ENCODE measurements around the gene KIF27. TPM values are rescaled to one million over a fixed set of nuclear protein-coding genes. Genes with fewer than 3 reads are reported as not detected.
"Not testable (repeated sequence)": the region's sequence is repeated elsewhere in the genome, so short reads cannot be mapped to it uniquely, and the experiment has no call there.

KIF27 gene
- total RNA-seq, 1 donor from 2014 or later, result 4.1 TPM

DNA sequence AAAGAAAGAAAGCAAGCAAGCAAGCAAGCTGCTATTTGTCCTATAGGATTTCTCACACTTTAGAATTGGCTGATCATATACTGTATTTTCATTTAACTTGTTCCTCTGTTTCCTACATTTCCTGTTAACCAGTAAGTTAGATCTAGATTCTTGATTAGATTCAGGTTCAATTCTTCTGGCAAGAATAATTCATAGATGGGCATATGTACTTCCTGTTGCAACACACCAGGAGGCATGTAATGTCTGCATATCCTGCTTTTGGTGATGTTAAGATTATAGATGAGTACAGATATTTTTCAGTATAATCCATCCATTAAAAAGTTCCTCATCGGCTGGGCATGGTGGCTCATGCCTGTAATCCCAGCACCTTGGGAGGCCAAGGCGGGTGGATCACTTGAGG lies 10.8 kb upstream of the KIF27 start:
- no peak for DNase-seq
- H3K27me3 ChIP-seq (ENCODE audit: low read depth), result no peaks in the 10 kb centered on the region
- no peaks in the 10 kb centered on the region for H3K9me3 ChIP-seq (replicated peaks)
- TF ChIP-seq, protein P1, sequence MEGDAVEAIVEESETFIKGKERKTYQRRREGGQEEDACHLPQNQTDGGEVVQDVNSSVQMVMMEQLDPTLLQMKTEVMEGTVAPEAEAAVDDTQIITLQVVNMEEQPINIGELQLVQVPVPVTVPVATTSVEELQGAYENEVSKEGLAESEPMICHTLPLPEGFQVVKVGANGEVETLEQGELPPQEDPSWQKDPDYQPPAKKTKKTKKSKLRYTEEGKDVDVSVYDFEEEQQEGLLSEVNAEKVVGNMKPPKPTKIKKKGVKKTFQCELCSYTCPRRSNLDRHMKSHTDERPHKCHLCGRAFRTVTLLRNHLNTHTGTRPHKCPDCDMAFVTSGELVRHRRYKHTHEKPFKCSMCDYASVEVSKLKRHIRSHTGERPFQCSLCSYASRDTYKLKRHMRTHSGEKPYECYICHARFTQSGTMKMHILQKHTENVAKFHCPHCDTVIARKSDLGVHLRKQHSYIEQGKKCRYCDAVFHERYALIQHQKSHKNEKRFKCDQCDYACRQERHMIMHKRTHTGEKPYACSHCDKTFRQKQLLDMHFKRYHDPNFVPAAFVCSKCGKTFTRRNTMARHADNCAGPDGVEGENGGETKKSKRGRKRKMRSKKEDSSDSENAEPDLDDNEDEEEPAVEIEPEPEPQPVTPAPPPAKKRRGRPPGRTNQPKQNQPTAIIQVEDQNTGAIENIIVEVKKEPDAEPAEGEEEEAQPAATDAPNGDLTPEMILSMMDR (IDR thresholded peaks at IDR 0.05; ENCODE audit: borderline replicate concordance), result no peak
- intact Hi-C loops (cut with micrococcal nuclease), result no loop called here
- H3K4me3 ChIP-seq, result no peak overlapping the region
- no peak overlapping the region for H3K27ac ChIP-seq (replicated peaks)
- no peaks in the 10 kb centered on the region for H3K36me3 ChIP-seq
- H3K4me1 ChIP-seq, result peaks cover 21% of the 10 kb centered on the region

DNA sequence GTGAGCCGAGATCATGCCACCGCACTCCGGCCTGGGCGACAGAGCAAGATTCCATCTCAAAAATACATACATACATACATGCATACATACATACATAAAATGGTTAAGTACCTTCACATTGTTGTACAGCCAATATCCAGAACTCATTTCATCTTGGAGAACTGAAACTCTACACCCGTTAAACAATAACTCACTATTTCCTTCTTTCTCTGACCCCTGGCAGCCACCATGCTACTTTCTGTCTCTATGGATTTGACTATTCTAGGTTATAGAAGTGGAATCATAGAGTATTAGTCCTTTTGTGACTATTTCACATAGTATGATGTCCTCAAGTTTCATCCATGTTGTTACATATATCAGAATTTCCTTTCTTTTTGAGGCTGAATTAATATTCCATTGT lies 9.6 kb upstream of the KIF27 start:
- no peak for DNase-seq
- H3K4me3 ChIP-seq, result no peak overlapping the region
- TF ChIP-seq, protein P1 (IDR thresholded peaks at IDR 0.05; ENCODE audit: borderline replicate concordance), result no peak
- intact Hi-C loops (cut with micrococcal nuclease), result no loop called here
- no peaks in the 10 kb centered on the region for H3K27me3 ChIP-seq (ENCODE audit: low read depth)
- H3K9me3 ChIP-seq (replicated peaks), result no peaks in the 10 kb centered on the region
- no peak overlapping the region for H3K27ac ChIP-seq (replicated peaks)
- H3K36me3 ChIP-seq, result no peaks in the 10 kb centered on the region
- H3K4me1 ChIP-seq, result peaks cover 21% of the 10 kb centered on the region

DNA sequence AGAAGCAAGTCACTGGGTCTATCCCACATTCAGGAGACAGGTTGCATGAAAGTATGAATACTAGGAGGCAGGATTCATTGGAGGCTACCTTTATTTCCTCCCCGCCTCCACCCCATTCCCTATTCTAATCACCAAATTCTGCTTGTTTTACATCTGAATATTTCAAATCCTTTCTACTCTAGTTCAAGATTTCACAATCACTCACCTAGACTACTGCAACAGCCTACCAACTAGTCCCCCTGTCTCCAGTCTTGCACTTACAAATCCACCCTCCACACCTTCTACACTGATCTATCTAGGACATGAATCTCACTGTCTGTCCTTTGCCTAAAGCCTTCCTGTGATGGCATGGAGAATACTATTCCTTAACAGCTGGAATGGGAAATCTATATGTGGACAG lies 6.4 kb upstream of the KIF27 start:
- Histone ChIP-seq H3K36me3 (no peaks in the 10 kb centered on the region), H3K27ac (replicated peaks) (no peak overlapping the region), H3K4me3 (no peak overlapping the region), H3K4me1 (no peaks in the 10 kb centered on the region), H3K27me3 (ENCODE audit: low read depth) (no peaks in the 10 kb centered on the region), H3K9me3 (replicated peaks) (no peaks in the 10 kb centered on the region)
- no peak for DNase-seq
- TF ChIP-seq, protein P1 (IDR thresholded peaks at IDR 0.05; ENCODE audit: borderline replicate concordance), result no peak
- intact Hi-C loops (cut with micrococcal nuclease), result no loop called here

DNA sequence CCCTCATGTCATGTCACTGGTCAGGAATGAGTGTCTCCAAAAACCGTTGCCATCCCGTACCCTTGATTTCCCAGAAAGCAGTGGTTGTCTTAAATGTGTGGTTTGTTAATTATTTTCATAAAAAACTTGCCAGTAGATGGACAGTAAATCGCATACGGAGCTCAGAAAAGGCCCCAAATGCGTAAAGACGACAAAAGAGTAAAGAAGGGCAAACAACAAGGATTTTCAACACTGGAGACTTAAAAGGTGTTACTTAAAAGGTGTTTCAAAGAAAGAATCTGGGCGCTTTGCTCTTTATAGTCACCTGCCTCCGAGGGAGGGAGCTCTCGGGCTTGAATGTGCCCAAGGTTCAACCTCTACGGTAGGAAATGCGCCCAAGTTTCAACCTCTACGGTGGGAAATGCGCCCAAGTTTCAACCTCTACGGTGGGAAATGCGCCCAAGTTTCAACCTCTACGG lies 734 bp downstream of the KIF27 start:
- H3K27me3 ChIP-seq (ENCODE audit: low read depth), result no peaks in the 10 kb centered on the region
- intact Hi-C loops (cut with micrococcal nuclease), result no loop called here
- no peak for DNase-seq
- no peaks in the 10 kb centered on the region for H3K9me3 ChIP-seq (replicated peaks)
- TF ChIP-seq, protein P1 (IDR thresholded peaks at IDR 0.05; ENCODE audit: borderline replicate concordance), result no peak
- peak overlapping the region; percentile 95 for H3K27ac ChIP-seq (replicated peaks)
- H3K4me1 ChIP-seq, result peaks cover 15% of the 10 kb centered on the region
- no peaks in the 10 kb centered on the region for H3K36me3 ChIP-seq
- peak overlapping the region; percentile 86 for H3K4me3 ChIP-seq

DNA sequence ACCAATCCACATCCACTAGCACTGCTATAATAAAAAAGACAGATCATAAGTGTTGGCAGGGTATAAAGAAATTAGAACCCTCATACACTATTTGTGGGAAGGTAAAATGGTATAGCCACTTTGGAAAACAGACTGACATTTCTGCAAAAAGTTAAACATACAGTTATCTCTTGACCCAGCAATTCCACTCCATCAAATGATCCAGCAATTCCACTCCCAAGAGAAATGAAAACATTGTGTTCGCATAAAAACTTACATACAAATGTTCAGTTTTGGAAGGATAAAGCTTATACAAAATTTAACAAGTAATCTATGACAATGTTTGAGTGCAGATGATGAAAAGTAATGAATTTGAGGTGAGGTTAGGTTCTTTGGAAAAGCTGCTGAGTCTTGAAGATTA lies 2.1 kb downstream of the KIF27 start:
- Histone ChIP-seq H3K4me3 (no peak overlapping the region), H3K36me3 (no peaks in the 10 kb centered on the region), H3K27me3 (ENCODE audit: low read depth) (no peaks in the 10 kb centered on the region), H3K9me3 (replicated peaks) (no peaks in the 10 kb centered on the region), H3K27ac (replicated peaks) (no peak overlapping the region), H3K4me1 (peaks cover 15% of the 10 kb centered on the region)
- intact Hi-C loops (cut with micrococcal nuclease), result no loop called here
- no peak for DNase-seq
- TF ChIP-seq, protein P1 (IDR thresholded peaks at IDR 0.05; ENCODE audit: borderline replicate concordance), result no peak

DNA sequence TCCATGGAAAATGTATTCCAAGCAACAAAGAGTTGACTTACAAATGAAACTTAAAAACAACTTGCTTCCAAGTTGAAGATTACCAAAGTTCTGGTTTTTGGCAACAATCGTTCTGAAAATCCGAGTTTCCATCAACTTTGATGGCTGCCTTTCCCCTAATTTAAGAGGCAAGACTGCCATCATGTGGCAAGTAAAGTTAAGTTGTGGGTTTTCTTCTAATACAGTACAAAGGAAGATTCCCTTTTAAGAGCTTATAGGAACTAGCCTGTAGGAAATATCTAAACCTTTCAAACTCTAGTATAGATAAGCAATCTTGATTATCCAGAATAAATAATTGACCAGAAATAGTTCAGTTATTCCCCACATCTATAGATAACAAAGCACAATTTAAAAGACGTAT lies 9.0 kb downstream of the KIF27 start:
- H3K4me1 ChIP-seq; H3K27ac ChIP-seq (replicated peaks); H3K27me3 ChIP-seq (ENCODE audit: low read depth); DNase-seq; H3K9me3 ChIP-seq (replicated peaks); H3K4me3 ChIP-seq; H3K36me3 ChIP-seq; intact Hi-C loops (cut with micrococcal nuclease): not testable (repeated sequence)
- TF ChIP-seq, protein P1 (IDR thresholded peaks at IDR 0.05; ENCODE audit: borderline replicate concordance), result peak; percentile 55
